Measurements from ENCODE around the gene PDXDC1. TPM values are rescaled to one million over a fixed set of nuclear protein-coding genes. Genes with fewer than 3 reads are reported as not detected.
"Not testable (repeated sequence)": the region's sequence is repeated elsewhere in the genome, so short reads cannot be mapped to it uniquely, and the experiment has no call there.

PDXDC1 gene
- total RNA-seq, 1 donor from 2014 or later: 72.1 TPM

DNA sequence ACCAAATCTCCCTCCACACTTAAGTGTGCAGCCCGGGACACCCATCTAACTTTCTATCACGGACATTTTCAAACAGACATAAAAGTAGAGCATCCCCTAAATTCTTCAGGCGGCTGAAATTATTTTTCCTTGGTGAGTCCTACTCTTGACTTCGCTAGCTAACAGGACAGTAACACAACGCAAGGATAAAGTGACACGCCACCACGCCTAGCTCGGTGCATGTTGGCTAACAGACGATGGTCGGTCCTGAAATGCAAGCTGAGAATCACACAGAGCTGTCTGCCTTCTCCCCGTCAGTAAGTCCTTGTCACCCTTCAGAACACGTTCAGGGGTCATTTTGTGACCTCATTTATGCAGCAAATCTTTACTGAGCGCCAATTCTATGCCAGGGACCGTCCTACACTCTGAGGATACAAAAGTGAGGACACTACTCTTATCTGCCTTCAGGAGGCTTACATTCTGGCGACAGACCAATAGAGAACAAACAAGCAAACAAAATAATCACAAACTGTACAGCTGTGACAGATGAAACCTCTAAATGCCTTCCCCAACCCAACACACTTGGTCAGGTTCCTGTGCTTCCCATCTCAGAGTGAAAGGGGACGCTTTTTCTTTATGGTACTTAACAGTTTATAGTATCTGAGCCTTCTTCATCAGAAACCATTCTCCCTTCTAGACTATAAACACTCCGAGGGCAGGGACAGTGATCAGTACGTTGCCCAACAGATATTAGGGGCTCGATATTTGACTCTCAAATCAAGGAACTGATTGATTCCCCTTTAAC is 79.7 kb downstream of the PDXDC1 start:
- no peak for DNase-seq (ENCODE audit: low spot score)
- intact Hi-C loops (cut with DNase I): no loop called here

DNA sequence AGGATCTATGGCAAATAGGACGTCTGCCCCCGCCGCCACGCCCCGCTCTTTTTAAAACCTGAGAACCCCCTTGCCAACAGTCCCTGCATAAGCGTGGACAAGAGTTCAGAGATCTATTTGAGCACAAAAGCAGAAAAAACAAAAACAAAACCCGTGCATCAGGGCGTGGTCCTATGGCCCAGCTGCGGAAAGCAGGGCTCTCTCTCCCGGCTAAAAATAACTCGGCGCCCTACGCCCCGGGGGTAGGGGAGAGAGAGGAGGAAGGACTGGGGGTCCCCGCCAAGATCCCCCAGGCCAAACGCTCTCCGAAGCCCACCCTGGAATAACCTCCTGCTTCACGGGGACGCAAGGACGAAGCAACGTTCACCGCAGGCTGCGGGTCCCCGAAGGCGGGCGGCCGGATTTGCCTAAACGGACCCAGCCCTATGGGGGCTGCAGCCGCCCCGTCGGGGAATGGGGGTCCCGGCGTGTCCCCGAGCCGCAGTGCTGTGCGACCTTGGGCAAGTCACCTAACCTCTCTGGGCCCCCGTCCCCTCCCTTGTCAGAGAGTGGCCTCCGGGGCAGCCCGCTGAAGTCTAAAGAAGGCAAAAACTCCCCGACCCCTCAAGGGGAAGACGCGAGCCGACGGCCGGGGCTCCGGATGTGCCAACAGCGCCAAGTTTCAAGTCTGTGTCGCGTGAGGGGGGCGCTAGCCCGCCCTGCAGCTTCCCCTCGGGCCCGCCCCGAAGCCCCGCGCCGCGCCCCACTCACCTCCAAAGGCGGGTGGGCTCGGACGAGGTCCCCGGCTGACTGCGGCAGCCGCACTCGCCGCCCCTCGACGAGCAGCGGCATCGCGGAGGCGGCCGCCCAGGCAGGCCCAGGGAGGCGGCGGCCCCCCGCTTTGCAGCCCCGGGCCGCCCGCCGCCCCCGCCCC is 80.6 kb downstream of the PDXDC1 start:
- DNase-seq (ENCODE audit: low spot score): no peak
- intact Hi-C loops (cut with DNase I): no loop called here

- no peak for DNase-seq (ENCODE audit: low spot score)
- intact Hi-C loops (cut with DNase I): no loop called here
Measured at GRCh38 chr16:15057681-15058417, 83.0 kb downstream of the PDXDC1 start.

- intact Hi-C loops (cut with DNase I): no loop called here
Measured at GRCh38 chr16:15059324-15059723, 84.5 kb downstream of the PDXDC1 start.

DNA sequence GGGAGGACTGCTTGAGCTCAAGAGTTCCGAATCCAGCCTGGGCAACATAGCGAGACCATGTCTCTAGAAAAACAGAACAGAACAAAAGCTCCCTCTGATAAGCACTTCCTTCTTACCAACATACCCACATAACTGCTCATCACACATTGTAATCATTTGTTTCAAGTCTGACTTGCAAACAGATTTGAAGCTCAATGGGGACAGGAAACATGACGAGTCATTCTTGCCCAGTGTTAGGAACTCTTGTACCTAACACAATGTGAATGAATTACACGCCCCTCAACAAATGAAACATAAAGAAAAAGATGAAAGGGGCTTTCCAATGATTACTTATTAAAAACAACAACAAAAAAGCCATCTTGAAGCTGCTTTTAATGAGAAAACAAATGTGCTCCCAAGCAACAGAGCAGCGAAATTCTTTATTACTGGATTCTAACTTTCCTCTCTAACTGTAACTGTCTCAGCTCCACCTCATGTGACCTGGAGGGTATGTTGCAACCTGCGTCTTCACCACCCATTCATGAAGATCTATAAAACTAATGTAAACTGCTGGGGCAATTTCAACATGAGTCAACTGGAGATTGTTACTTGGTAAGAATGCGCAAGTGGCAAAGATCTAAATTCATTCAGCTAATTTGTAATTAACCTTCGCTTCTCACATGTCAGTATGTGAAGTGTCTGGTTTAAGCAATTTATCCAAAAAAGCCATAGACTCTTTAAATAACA is 87.4 kb downstream of the PDXDC1 start:
- intact Hi-C loops (cut with DNase I); DNase-seq (ENCODE audit: low spot score): not testable (repeated sequence)

More at GRCh38 chr16:15059324-15059723, 84.5 kb downstream of the PDXDC1 start:
- no peak for DNase-seq (ENCODE audit: low spot score)

DNA sequence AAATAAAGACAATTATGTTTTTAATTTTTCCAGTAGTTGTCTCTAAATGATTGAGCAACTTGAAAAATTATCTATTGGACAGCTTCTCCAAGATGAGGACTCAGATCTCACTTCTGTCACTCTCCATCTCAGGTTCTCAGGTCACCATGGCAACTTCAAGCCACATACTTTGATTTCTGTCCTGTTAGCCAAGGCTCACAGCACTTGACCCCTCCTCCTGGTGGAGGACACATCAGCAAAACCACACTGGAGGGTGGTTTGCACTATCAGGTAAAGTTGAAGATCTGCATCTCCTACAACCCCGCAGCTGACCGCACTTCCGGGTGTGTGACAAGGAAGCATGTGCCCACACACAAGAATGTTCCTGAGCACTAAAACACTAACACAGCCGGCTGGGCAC is 91.1 kb downstream of the PDXDC1 start:
- intact Hi-C loops (cut with DNase I): not testable (repeated sequence)

DNA sequence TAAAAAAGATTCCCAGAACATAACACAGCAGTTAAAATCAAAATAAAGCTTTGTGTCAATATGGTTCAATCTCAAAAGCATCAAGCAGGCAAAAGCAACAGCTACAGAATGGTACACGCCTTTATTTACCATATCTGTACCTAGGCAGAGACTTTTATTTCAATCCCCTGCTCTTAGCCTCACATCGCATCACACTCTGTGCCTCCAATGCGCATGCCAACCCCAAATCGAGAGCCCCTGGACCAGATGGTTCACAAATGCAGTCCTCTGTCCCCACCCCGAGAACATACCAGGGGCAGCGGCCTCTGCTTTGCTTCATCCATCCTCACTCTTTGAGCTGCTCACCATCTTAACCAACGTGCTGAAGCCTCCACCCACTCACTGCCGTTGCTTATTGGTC is 91.9 kb downstream of the PDXDC1 start:
- DNase-seq (ENCODE audit: low spot score); intact Hi-C loops (cut with DNase I): not testable (repeated sequence)

More for the DNA sequence above, 91.1 kb downstream of the PDXDC1 start:
- not testable (repeated sequence) for DNase-seq (ENCODE audit: low spot score)

- DNase-seq (ENCODE audit: low spot score); intact Hi-C loops (cut with DNase I): not testable (repeated sequence)
Measured at GRCh38 chr16:15071013-15071412, 96.2 kb downstream of the PDXDC1 start.

DNA sequence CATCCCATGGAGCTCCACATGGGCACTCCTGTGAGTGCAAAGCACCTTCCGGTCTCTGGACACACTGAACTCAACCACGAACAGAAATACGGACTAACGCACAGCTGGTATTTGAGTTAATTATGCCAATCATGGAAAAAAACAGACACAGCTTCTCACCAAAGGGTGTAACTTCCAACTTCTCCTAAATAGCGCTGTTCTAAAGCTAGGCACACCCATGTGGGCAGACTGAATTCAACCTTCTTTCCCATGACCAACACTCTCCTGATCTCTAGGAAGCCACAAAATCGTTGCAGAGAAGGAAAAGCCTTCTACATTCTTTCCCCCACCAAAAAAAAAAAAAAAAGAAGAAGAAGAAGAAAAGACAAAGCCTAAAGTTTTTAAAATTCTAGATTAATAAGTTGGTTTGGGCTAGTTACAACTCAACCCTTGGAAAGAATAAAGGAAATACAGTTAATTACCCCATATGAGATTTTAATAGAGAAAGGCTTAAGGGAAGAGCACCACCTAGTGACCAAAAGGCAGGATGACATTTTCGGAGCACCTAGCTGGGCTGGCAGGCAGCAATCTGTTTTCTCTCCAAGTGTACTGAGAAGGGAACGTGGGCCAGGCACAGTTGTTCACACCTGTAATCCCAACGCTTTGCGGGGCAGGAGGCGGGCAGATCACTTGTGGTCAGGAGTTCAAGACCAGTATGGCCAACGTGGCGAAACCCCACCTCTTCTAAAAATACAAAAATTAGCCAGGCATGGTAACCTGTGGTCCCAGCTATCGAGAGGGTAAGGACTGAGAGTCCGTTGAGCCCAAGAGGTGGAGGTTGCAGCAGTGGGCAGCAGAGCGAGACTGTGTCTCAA is 97.3 kb downstream of the PDXDC1 start:
- DNase-seq (ENCODE audit: low spot score); intact Hi-C loops (cut with DNase I): not testable (repeated sequence)

GRCh38 chr16:15073101-15073500 is 98.3 kb downstream of the PDXDC1 start:
- intact Hi-C loops (cut with DNase I): no loop called here
- no peak for DNase-seq (ENCODE audit: low spot score)

DNA sequence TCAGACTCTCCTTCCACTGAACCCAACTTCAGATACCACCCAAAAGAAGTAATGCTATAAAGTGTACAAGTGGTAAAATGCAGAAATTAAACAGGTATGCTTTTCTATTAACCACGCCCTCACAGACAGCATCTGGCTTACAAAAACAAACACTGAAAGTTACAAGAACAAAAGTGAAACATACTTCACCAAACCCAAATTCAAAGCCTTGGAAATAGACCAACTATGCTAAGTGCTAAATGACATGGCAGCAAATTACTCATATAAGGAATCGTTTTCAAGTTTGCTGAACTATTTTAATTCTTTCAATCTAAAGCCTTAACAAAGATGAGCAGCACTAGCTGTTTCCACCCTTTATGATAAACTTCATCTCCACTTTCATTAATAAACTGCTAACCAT is 101.3 kb downstream of the PDXDC1 start:
- intact Hi-C loops (cut with DNase I); DNase-seq (ENCODE audit: low spot score): not testable (repeated sequence)

- intact Hi-C loops (cut with DNase I); DNase-seq (ENCODE audit: low spot score): not testable (repeated sequence)
Measured at GRCh38 chr16:15080883-15081282, 106.1 kb downstream of the PDXDC1 start.

DNA sequence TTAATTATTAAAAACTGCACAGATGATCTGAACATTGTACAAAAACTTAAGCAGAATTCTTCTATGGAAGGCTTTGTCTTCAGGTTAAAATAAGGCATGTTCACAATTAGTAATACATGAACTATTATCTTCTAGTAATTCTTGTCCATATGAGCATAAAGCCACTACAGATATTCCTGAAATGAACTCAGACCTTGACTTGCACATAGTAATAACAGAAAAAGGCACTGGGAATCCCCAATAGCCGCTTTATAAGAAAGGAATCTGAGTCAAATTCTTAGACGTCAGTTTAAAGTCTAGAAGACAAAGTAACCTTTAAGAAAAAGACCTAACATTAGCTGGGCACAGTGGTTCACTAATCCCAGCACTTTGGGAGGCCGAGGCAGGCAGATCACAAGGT is 108.0 kb downstream of the PDXDC1 start:
- intact Hi-C loops (cut with DNase I); DNase-seq (ENCODE audit: low spot score): not testable (repeated sequence)

- DNase-seq (ENCODE audit: low spot score); intact Hi-C loops (cut with DNase I): not testable (repeated sequence)
Measured at GRCh38 chr16:15090663-15091269, 115.9 kb downstream of the PDXDC1 start.

- DNase-seq (ENCODE audit: low spot score); intact Hi-C loops (cut with DNase I): not testable (repeated sequence)
Measured at GRCh38 chr16:15093571-15093954, 118.7 kb downstream of the PDXDC1 start.

DNA sequence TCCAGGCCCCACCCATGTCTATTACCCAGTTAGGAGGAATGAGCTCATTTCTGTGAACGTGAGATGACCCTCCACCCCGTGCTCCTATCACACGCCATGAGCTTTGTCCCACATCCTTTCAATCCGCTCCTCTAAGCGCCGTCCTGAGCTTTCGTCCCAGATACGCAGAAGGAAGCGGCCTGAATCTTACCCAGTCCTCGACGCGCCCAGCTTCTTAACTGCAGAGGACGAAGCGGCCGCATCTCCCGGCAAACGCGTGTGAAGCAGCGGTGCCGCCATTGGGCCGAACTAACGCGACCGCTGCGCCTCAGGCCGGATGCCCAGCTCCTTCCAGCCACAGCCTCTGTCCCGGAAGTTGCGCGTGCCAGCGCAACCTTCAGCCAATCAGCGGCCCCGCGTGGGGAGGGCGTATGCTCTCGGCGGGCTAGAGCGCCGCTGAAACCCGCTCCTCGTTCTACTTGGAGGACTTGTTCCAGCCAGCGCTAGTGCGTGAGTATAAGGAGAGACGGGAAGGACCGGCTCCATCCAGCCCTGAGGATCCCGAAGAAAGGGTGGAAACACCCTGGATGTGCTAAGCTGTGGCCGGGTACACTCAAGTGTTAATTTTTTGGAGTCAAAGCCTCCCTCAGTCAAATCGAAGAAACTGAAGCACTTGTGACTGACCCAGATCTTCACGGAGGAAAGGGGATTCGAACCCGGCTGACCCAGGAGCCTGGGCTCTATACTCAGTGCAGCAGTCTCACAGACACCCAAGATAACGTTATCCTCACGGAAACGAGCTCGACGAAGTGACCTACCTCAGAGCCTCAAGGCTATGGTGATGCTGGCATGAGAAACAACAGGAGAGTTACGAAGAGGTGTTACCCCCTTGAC is 119.4 kb downstream of the PDXDC1 start, which contains the start of gene RRN3:
RRN3 (minus strand) TSS at position 318 of the 873 bp plus-strand sequence; CDS start at position 279, 39 bp downstream.
- intact Hi-C loops (cut with DNase I): not testable (repeated sequence)
- peak; percentile 96 for DNase-seq (ENCODE audit: low spot score)

- intact Hi-C loops (cut with DNase I); DNase-seq (ENCODE audit: low spot score): not testable (repeated sequence)
Measured at GRCh38 chr16:15096583-15096972, 121.8 kb downstream of the PDXDC1 start.
